ENCODE data around the gene P2RY13.

DNA sequence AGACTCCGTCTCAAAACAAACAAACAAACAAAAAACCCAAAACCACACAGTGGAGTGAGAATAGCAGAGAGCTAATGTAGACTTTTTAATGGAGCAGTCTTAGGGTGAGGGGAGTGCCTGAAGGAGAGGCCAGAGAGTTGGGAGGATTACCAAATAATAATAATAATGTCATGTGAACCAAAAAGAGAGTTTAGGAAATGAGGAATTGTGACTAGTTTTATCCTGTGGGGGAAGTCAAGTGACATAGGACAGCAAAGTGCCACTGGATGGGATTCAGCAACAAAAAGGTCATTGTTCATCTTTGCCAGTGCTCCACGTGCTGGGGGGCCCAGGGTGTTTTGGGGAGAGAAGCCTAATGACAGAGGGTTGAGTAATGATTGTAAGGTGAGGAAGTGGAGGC lies 25.6 kb downstream of the P2RY13 start:
- no peak for TF ChIP-seq POLR2A (IDR thresholded peaks at IDR 0.05; ENCODE audit: low read length)
- no peak for TF ChIP-seq GATA1 (IDR thresholded peaks at IDR 0.05; ENCODE audit: low read depth, low read length)

All from erythroblast (primary cell).